IMR-90 (cell line): ENCODE measurements around the gene CDH22. TPM values are rescaled to one million over a fixed set of nuclear protein-coding genes. Genes with fewer than 3 reads are reported as not detected.

Source experiments
- ATAC-seq: fragments of 200-7000 bp; cut with Tn5 transposase; 2 replicates; pipeline ENCODE4 v1.9.1; 2020; ENCODE audit warnings: low read depth, mild to moderate bottlenecking, moderate library complexity
- BruUV-seq: library from RNA; stranded (reverse); fragments of 400-500 nt; replicated peaks from 2 replicates; lab custom pipeline; 2021; lab: Mats Ljungman, UMichigan
- CTCF ChIA-PET: fragments of 300-600 bp; formaldehyde crosslinking; extraction: SDS; loops from one replicate; lab custom pipeline; 2021; ENCODE audit warnings: antibody characterized with exemption; lab: Yijun Ruan, JAX
- POLR2A ChIA-PET: fragments of 300-600 bp; sonication (Branson Sonifier 250); formaldehyde crosslinking; loops from one replicate; lab custom pipeline; 2022; ENCODE audit warnings: antibody characterized with exemption; ENCODE audit not compliant: unreplicated experiment; lab: Charles Lee
- DNase-seq: peaks from one replicate; pipeline ENCODE4 v3.0.0; 2013
- H2AFZ ChIP-seq: replicated peaks from 2 replicates; pipeline ENCODE3; 2013; ENCODE audit warnings: low read length, mild to moderate bottlenecking; ENCODE audit not compliant: poor library complexity
- H2AK5ac ChIP-seq: 2 replicates; pipeline ENCODE4 v1.6.1; 2013; ENCODE audit warnings: low read depth, low read length, inconsistent platforms
- H2AK9ac ChIP-seq: replicated peaks from 2 replicates; pipeline ENCODE3; 2013; ENCODE audit warnings: mild to moderate bottlenecking, low read depth, low read length, moderate library complexity; ENCODE audit not compliant: poor library complexity
- H2BK120ac ChIP-seq: 2 replicates; pipeline ENCODE4 v1.6.1; 2013; ENCODE audit warnings: low read depth, low read length, inconsistent platforms
- H2BK15ac ChIP-seq: 3 replicates; pipeline ENCODE4 v1.6.1; 2013; ENCODE audit warnings: low read depth, low read length, inconsistent platforms
- H2BK20ac ChIP-seq: 2 replicates; pipeline ENCODE4 v1.6.1; 2013; ENCODE audit warnings: low read depth, mild to moderate bottlenecking, inconsistent platforms, low read length, moderate library complexity
- H2BK5ac ChIP-seq: 2 replicates; pipeline ENCODE4 v1.6.1; 2013; ENCODE audit warnings: mild to moderate bottlenecking, low read depth, low read length, inconsistent platforms; ENCODE audit not compliant: poor library complexity, severe bottlenecking
- H3K14ac ChIP-seq: replicated peaks from 2 replicates; pipeline ENCODE4 v1.6.1; 2013; ENCODE audit warnings: low read depth, low read length, inconsistent platforms
- H3K18ac ChIP-seq: 2 replicates; pipeline ENCODE4 v1.6.1; 2013; ENCODE audit warnings: low read depth, low read length, control low read depth
- H3K23ac ChIP-seq: 2 replicates; pipeline ENCODE4 v1.6.1; 2013; ENCODE audit warnings: low read depth, low read length, inconsistent platforms
- H3K27ac ChIP-seq: 2 replicates; pipeline ENCODE4 v1.5.1; 2013; ENCODE audit warnings: mild to moderate bottlenecking, control low read depth, low read length; ENCODE audit not compliant: insufficient read depth
- H3K27me3 ChIP-seq: 2 replicates; pipeline ENCODE4 v1.6.1; 2013; ENCODE audit warnings: low read length; ENCODE audit not compliant: control insufficient read depth, insufficient read depth
- H3K36me3 ChIP-seq: 2 replicates; pipeline ENCODE4 v1.6.1; 2013; ENCODE audit warnings: low read length, mixed read lengths; ENCODE audit not compliant: control insufficient read depth, insufficient read depth
- H3K4ac ChIP-seq: 2 replicates; pipeline ENCODE4 v1.6.1; 2013; ENCODE audit warnings: low read depth, low read length, inconsistent platforms
- H3K4me1 ChIP-seq: 2 replicates; pipeline ENCODE4 v1.6.1; 2013; ENCODE audit warnings: low read length, mixed read lengths; ENCODE audit not compliant: control insufficient read depth, insufficient read depth
- H3K4me2 ChIP-seq: 2 replicates; pipeline ENCODE4 v1.6.1; 2013; ENCODE audit warnings: low read depth, mild to moderate bottlenecking, control low read depth, low read length, moderate library complexity
- H3K4me3 ChIP-seq: 2 replicates; pipeline ENCODE4 v1.5.1; 2013; ENCODE audit warnings: low read depth, mild to moderate bottlenecking, control low read depth, low read length, moderate library complexity; ENCODE audit not compliant: insufficient read depth
- H3K56ac ChIP-seq: 2 replicates; pipeline ENCODE4 v1.6.1; 2013; ENCODE audit warnings: low read length, inconsistent platforms; ENCODE audit not compliant: insufficient read depth; ENCODE audit errors: extremely low read depth
- H3K79me1 ChIP-seq, 2 experiments: 2 replicates each; pipeline ENCODE4 v1.6.1; 2013; ENCODE audit warnings: low read length in 2 of 2, inconsistent platforms in 1 of 2, low read depth in 1 of 2
- H3K9ac ChIP-seq: 2 replicates; pipeline ENCODE4 v1.6.1; 2013; ENCODE audit warnings: low read depth, low read length, control low read depth
- H3K9me1 ChIP-seq: 2 replicates; pipeline ENCODE4 v1.6.1; 2013; ENCODE audit warnings: low read length, inconsistent platforms; ENCODE audit not compliant: insufficient read depth
- H3K9me3 ChIP-seq: 2 replicates; pipeline ENCODE4 v1.6.1; 2013; ENCODE audit warnings: low read length; ENCODE audit not compliant: control insufficient read depth, insufficient read depth
- H4K20me1 ChIP-seq: 2 replicates; pipeline ENCODE4 v1.6.1; 2013; ENCODE audit warnings: low read length, inconsistent platforms; ENCODE audit not compliant: insufficient read depth
- H4K5ac ChIP-seq: 2 replicates; pipeline ENCODE4 v1.6.1; 2013; ENCODE audit warnings: mild to moderate bottlenecking, low read depth, low read length, control low read depth
- H4K8ac ChIP-seq, 2 experiments: 2 replicates each; pipeline ENCODE4 v1.6.1; 2013; ENCODE audit warnings: low read depth in 2 of 2, low read length in 2 of 2, control low read depth in 1 of 2, inconsistent platforms in 1 of 2
- H4K91ac ChIP-seq: 2 replicates; pipeline ENCODE4 v1.6.1; 2013; ENCODE audit warnings: low read depth, low read length, inconsistent platforms; ENCODE audit not compliant: insufficient read depth
- BHLHE40 ChIP-seq: fragments of 150-350 bp; IDR thresholded peaks from 2 replicates; pipeline ENCODE4 v1.6.1; 2016; ENCODE audit warnings: mild to moderate bottlenecking, low read depth, low read length
- CEBPB ChIP-seq: IDR thresholded peaks from 2 replicates; pipeline ENCODE4 v1.6.1; 2012; ENCODE audit warnings: low read depth, low read length, improper control_type of control experiment
- CHD1 ChIP-seq: IDR thresholded peaks from 2 replicates; pipeline ENCODE4 v1.6.1; 2012; ENCODE audit warnings: low read depth, low read length, improper control_type of control experiment
- FOS ChIP-seq: fragments of 150-350 bp; IDR thresholded peaks from 2 replicates; pipeline ENCODE4 v1.6.1; 2016; ENCODE audit warnings: low read depth, low read length
- MAFK ChIP-seq: IDR thresholded peaks from 2 replicates; pipeline ENCODE4 v1.6.1; 2012; ENCODE audit warnings: low read depth, low read length, improper control_type of control experiment
- MAZ ChIP-seq: IDR thresholded peaks from 2 replicates; pipeline ENCODE4 v1.6.1; 2012; ENCODE audit warnings: low read depth, mild to moderate bottlenecking, low read length, improper control_type of control experiment, moderate library complexity, borderline replicate concordance
- MXI1 ChIP-seq: IDR thresholded peaks from 2 replicates; pipeline ENCODE4 v1.6.1; 2012; ENCODE audit warnings: low read depth, mild to moderate bottlenecking, low read length, moderate library complexity, borderline replicate concordance
- NFE2L2 ChIP-seq: fragments of 150-350 bp; IDR thresholded peaks from 2 replicates; pipeline ENCODE4 v1.6.1; 2016; ENCODE audit warnings: low read depth, mild to moderate bottlenecking, low read length
- POLR2A ChIP-seq: IDR thresholded peaks from 2 replicates; pipeline ENCODE4 v1.6.1; 2012; ENCODE audit warnings: mild to moderate bottlenecking, low read depth, low read length
- RAD21 ChIP-seq: IDR thresholded peaks from 2 replicates; pipeline ENCODE4 v1.6.1; 2012; ENCODE audit warnings: low read length, improper control_type of control experiment
- RCOR1 ChIP-seq: IDR thresholded peaks from 2 replicates; pipeline ENCODE4 v1.6.1; 2012; ENCODE audit warnings: mild to moderate bottlenecking, low read length, improper control_type of control experiment; ENCODE audit not compliant: insufficient replicate concordance
- RFX5 ChIP-seq: IDR thresholded peaks from 2 replicates; pipeline ENCODE4 v1.8.0; 2012; ENCODE audit warnings: low read depth, mild to moderate bottlenecking, low read length, moderate library complexity
- SMC3 ChIP-seq: fragments of 150-350 bp; IDR thresholded peaks from 2 replicates; pipeline ENCODE4 v1.6.1; 2016; ENCODE audit warnings: low read depth, mild to moderate bottlenecking, antibody characterized with exemption, low read length, moderate library complexity
- WGBS, 2 experiments: methylation state at CpG; one replicate each; pipeline versions ENCODE4 v1.1.5 to v1.1.7; 2013; ENCODE audit warnings: missing lambda C conversion rate in 2 of 2; ENCODE audit not compliant: insufficient read length in 1 of 2; ENCODE audit errors: extremely low coverage in 2 of 2; 5-methylcytosine and 5-hydroxymethylcytosine counted together
- dilution Hi-C: fragments of 300-500 bp; cut with HindIII; formaldehyde crosslinking; loops from one replicate; pipeline ENCODE4 v1.14.3; 2018; ENCODE audit warnings: low sequenced_read_pairs; ENCODE audit not compliant: unreplicated experiment
- in situ Hi-C: fragments of 300-500 bp; cut with MboI; formaldehyde crosslinking; loops from 3 replicates; pipeline ENCODE4 v1.14.3; 2019; ENCODE audit warnings: low sequenced_read_pairs, inconsistent platforms, mixed read lengths
- intact Hi-C: fragments of 100-400 bp; cut with micrococcal nuclease; formaldehyde crosslinking; loops from 2 replicates; pipeline ENCODE4 v1.10.0; 2022
- polyA plus RNA-seq, 3 experiments: library from polyadenylated mRNA; depleted of rRNA; stranded (reverse); fragments of >200 nt; gene quantifications; 2 replicates each; pipeline ENCODE4 v1.2.3, GENCODE V29; 2012; ENCODE audit warnings: low replicate concordance in 1 of 3
- total RNA-seq: library from RNA; depleted of rRNA; stranded (reverse); fragments of >200 nt; gene quantifications from 2 replicates; pipeline ENCODE4 v1.2.3, GENCODE V29; 2012
- TF ChIP-seq, protein P1 (sequence below): conservative IDR thresholded peaks from 2 replicates; pipeline ENCODE4 v1.5.1; 2012; ENCODE audit warnings: mild to moderate bottlenecking, low read depth, low read length, improper control_type of control experiment
- TF ChIP-seq, protein P2 (sequence below): fragments of 150-350 bp; IDR thresholded peaks from 2 replicates; pipeline ENCODE4 v1.6.1; 2016; ENCODE audit warnings: low read depth, mild to moderate bottlenecking, low read length, moderate library complexity, borderline replicate concordance
- TF ChIP-seq, protein P3 (sequence below): fragments of 150-350 bp; IDR thresholded peaks from 2 replicates; pipeline ENCODE4 v1.6.1; 2017; ENCODE audit warnings: mild to moderate bottlenecking, antibody characterized with exemption, low read length, low read depth

The CDH22 gene
- total and polyA plus RNA-seq, 2 of the 4 experiments (the other 2 are of a cell fraction): not detected

DNA sequence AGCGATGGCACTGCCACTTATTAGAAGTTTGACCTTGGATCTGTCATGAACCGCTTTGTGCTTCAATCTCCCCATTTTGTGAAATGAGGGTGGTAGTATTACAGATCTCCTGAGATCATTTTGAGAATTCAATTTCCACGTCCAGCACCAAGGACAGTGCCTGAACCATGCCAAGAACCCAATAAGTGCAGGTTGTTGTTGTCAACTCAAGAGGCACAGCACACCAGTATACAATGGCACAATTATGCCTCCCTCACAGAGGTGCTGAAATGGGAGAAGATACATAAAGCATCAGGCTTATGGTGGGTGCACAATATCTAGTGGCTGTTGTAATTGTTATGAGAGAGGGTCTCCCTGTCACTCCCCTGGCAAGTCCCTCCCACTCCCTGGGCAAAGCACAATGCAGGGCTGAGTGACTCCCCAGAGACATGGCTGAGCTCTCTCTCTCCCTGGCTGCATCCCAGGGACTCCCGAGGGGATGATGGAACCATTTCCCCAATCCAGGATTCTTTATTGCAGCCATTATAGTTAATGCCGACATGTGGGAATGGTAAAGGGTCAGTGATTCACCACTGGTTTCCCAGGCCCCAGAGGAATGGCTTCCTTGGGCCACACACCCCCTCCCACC lies 78.7 kb downstream of the CDH22 start:
- no peak overlapping the region for H2AK5ac ChIP-seq
- no peak overlapping the region for H2BK15ac ChIP-seq
- H3K23ac ChIP-seq: no peak overlapping the region
- H3K9me1 ChIP-seq: no peaks in the 10 kb centered on the region
- H4K91ac ChIP-seq: no peak overlapping the region
- TF ChIP-seq FOS (no peak), RAD21 (no peak), POLR2A (no peak), RCOR1 (no peak), RFX5 (no peak), MXI1 (no peak), CHD1 (no peak), BHLHE40 (no peak), NFE2L2 (no peak), CEBPB (no peak), SMC3 (no peak), MAZ (no peak), MAFK (no peak)
- TF ChIP-seq, protein P1, sequence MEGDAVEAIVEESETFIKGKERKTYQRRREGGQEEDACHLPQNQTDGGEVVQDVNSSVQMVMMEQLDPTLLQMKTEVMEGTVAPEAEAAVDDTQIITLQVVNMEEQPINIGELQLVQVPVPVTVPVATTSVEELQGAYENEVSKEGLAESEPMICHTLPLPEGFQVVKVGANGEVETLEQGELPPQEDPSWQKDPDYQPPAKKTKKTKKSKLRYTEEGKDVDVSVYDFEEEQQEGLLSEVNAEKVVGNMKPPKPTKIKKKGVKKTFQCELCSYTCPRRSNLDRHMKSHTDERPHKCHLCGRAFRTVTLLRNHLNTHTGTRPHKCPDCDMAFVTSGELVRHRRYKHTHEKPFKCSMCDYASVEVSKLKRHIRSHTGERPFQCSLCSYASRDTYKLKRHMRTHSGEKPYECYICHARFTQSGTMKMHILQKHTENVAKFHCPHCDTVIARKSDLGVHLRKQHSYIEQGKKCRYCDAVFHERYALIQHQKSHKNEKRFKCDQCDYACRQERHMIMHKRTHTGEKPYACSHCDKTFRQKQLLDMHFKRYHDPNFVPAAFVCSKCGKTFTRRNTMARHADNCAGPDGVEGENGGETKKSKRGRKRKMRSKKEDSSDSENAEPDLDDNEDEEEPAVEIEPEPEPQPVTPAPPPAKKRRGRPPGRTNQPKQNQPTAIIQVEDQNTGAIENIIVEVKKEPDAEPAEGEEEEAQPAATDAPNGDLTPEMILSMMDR: no peak
- TF ChIP-seq, protein P2, sequence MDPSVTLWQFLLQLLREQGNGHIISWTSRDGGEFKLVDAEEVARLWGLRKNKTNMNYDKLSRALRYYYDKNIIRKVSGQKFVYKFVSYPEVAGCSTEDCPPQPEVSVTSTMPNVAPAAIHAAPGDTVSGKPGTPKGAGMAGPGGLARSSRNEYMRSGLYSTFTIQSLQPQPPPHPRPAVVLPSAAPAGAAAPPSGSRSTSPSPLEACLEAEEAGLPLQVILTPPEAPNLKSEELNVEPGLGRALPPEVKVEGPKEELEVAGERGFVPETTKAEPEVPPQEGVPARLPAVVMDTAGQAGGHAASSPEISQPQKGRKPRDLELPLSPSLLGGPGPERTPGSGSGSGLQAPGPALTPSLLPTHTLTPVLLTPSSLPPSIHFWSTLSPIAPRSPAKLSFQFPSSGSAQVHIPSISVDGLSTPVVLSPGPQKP: no peak
- TF ChIP-seq, protein P3, sequence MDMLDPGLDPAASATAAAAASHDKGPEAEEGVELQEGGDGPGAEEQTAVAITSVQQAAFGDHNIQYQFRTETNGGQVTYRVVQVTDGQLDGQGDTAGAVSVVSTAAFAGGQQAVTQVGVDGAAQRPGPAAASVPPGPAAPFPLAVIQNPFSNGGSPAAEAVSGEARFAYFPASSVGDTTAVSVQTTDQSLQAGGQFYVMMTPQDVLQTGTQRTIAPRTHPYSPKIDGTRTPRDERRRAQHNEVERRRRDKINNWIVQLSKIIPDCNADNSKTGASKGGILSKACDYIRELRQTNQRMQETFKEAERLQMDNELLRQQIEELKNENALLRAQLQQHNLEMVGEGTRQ: no peak
- POLR2A ChIA-PET: no interaction called here
- ATAC-seq (no peak), DNase-seq (no peak)
- no peak overlapping the region for H2BK120ac ChIP-seq
- H3K36me3 ChIP-seq: no peaks in the 10 kb centered on the region
- H2BK20ac ChIP-seq: no peak overlapping the region
- H2AFZ ChIP-seq: peak overlapping the region; percentile 52
- H3K18ac ChIP-seq: no peak overlapping the region
- BruUV-seq: no TSS peak
- no peak overlapping the region for H4K5ac ChIP-seq
- peaks cover 3% of the 10 kb centered on the region for H3K27me3 ChIP-seq
- no peak overlapping the region for H2AK9ac ChIP-seq
- no peak overlapping the region for H3K4me2 ChIP-seq
- dilution Hi-C loops: no loop called here
- H3K79me1 ChIP-seq: no peaks in the 10 kb centered on the region
- no peaks in the 10 kb centered on the region for H4K20me1 ChIP-seq
- H3K56ac ChIP-seq: no peak overlapping the region
- intact Hi-C loops: no loop called here
- in situ Hi-C loops: no loop called here
- WGBS, 2 experiments: no CpG with 5 or more reads among the region's 5 CpGs
- H3K27ac ChIP-seq: no peak overlapping the region
- no peak overlapping the region for H3K4me3 ChIP-seq
- no peak overlapping the region for H3K14ac ChIP-seq
- no peak overlapping the region for H2BK5ac ChIP-seq
- CTCF ChIA-PET: no interaction called here
- H4K8ac ChIP-seq: no peak overlapping the region
- H3K4me1 ChIP-seq: no peaks in the 10 kb centered on the region
- H3K9ac ChIP-seq: no peak overlapping the region
- no peak overlapping the region for H3K4ac ChIP-seq
- H3K9me3 ChIP-seq: no peaks in the 10 kb centered on the region
